Measurements from ENCODE around the gene RHBDF2.

DNA sequence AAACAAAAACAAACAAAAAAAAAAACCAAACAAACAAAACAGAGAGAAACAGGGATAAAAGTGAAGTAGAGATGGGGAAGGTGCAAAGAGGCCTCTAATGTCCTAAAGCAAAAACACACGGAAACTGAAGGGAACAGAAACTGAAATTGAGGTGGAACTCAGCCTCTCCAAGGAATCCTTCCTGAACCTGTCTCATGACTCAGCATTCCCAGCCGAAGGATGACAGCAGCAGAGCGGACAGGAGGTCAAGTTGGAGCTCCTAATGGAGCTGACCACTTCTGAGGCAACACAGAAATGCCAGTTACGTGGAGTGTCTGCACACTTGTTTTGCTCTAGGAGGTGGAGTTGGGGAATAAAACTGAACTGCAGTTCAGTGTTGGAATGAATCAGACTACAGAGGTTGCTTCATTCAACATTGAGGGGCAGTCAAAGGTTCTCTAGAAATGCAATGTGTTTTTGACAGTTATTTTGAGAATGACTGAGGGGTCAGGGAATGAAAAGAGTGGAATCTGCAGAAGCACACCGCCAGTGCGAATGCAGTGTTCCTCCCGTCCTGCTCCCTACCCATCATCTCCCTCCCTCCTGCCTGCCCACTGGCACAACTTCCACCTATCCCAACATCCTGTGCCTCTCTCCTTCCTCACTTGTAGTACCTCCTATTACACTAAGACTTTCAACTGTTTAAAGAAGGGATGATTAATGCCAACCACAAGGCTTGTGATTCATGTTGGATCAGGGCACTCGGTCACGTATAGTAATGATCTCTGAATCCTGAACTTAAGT lies 54.6 kb downstream of the RHBDF2 start:
- TF ChIP-seq CTCF (conservative IDR thresholded peaks at IDR 0.05; ENCODE audit: low read length), result no peak
- TF ChIP-seq EZH2phosphoT487 (IDR thresholded peaks at IDR 0.05; ENCODE audit: borderline replicate concordance, low read depth, low read length), result no peak
